Subcutaneous adipose tissue (tissue), 4 donors: Measurements from ENCODE around the gene TOMM5. TPM values are rescaled to one million over a fixed set of nuclear protein-coding genes. Genes with fewer than 3 reads are reported as not detected.

Experiments used
- total RNA-seq, 4 donors: library from RNA; depleted of rRNA; stranded (reverse); fragments of >200 nt; gene quantifications; one replicate each; pipeline ENCODE4 v1.1.0, GENCODE V29; 2016
- TF ChIP-seq, protein P1 (sequence below): fragments of 450-650 bp; IDR thresholded peaks from one replicate; pipeline ENCODE4 v1.5.1; 2016; ENCODE audit warnings: low read depth, mild to moderate bottlenecking, control low read depth, antibody characterized with exemption, moderate library complexity

Gene TOMM5
- total RNA-seq, 4 donors from 2014 or later, result 58.4 to 113 (median 65.9) TPM

GRCh38 chr9:37539634-37540033 is 52.8 kb downstream of the TOMM5 start:
- TF ChIP-seq, protein P1, sequence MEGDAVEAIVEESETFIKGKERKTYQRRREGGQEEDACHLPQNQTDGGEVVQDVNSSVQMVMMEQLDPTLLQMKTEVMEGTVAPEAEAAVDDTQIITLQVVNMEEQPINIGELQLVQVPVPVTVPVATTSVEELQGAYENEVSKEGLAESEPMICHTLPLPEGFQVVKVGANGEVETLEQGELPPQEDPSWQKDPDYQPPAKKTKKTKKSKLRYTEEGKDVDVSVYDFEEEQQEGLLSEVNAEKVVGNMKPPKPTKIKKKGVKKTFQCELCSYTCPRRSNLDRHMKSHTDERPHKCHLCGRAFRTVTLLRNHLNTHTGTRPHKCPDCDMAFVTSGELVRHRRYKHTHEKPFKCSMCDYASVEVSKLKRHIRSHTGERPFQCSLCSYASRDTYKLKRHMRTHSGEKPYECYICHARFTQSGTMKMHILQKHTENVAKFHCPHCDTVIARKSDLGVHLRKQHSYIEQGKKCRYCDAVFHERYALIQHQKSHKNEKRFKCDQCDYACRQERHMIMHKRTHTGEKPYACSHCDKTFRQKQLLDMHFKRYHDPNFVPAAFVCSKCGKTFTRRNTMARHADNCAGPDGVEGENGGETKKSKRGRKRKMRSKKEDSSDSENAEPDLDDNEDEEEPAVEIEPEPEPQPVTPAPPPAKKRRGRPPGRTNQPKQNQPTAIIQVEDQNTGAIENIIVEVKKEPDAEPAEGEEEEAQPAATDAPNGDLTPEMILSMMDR, result no peak

Other genes starting within 250 kb of the TOMM5 start
- gene GRHPR, start 169.9 kb downstream of the TOMM5 start, total RNA-seq, result 100 to 1,000 TPM in 3 of 4 donors, 10 to 100 TPM in 1; 99.0 to 186 (median 119) TPM
- gene ZBTB5, start 127.1 kb downstream of the TOMM5 start, total RNA-seq, result 1 to 10 TPM; 6.0 to 9.0 (median 7.7) TPM
- 10 to 100 TPM; 22.9 to 38.6 (median 27.5) TPM for gene POLR1E, start 106.6 kb downstream of the TOMM5 start, total RNA-seq
- gene FBXO10, start 16.2 kb downstream of the TOMM5 start, total RNA-seq, result 1 to 10 TPM; 4.5 to 5.7 (median 5.6) TPM
- 1 to 10 TPM in 1 of 4 donors, under 1 TPM in 3; 0.19 to 1.0 (median 0.27) TPM for gene FRMPD1, start 58.4 kb upstream of the TOMM5 start, total RNA-seq
- 1 to 10 TPM; 5.6 to 8.6 (median 6.4) TPM for gene TRMT10B, start 161.2 kb upstream of the TOMM5 start, total RNA-seq
- gene EXOSC3, start 192.5 kb upstream of the TOMM5 start, total RNA-seq, result 10 to 100 TPM; 28.7 to 36.8 (median 31.1) TPM
- gene DCAF10, start 208.2 kb upstream of the TOMM5 start, total RNA-seq, result 10 to 100 TPM; 29.3 to 45.8 (median 38.6) TPM